GM18868 (cell line): ENCODE results near the gene SIRT7.

Experiments used
- ATAC-seq: cut with Tn5 transposase; IDR thresholded peaks from one replicate; pipeline ENCODE4 v1.9.1; 2021; ENCODE audit warnings: mild to moderate bottlenecking, moderate library complexity; ENCODE audit not compliant: unreplicated experiment

SIRT7 gene

GRCh38 chr17:81921996-81922565 is 4.1 kb upstream of the SIRT7 start:
- no peak for ATAC-seq

GRCh38 chr17:81921537-81921862 is 3.5 kb upstream of the SIRT7 start:
- ATAC-seq, result no peak

GRCh38 chr17:81920612-81921536 is 2.9 kb upstream of the SIRT7 start:
- no peak for ATAC-seq

- no peak for ATAC-seq
Measured at GRCh38 chr17:81918832-81919545, 1.0 kb upstream of the SIRT7 start.

GRCh38 chr17:81918333-81918669 is 325 bp upstream of the SIRT7 start:
- peak; percentile 14 for ATAC-seq

- no peak for ATAC-seq
Measured at GRCh38 chr17:81916234-81917001, 1.6 kb downstream of the SIRT7 start.

- ATAC-seq, result no peak
Measured at GRCh38 chr17:81915331-81915730, 2.6 kb downstream of the SIRT7 start.

GRCh38 chr17:81914103-81914850 is 3.7 kb downstream of the SIRT7 start:
- no peak for ATAC-seq

GRCh38 chr17:81913394-81914102 is 4.4 kb downstream of the SIRT7 start:
- ATAC-seq, result no peak

- ATAC-seq, result no peak
Measured at GRCh38 chr17:81912441-81913309, 5.3 kb downstream of the SIRT7 start.

GRCh38 chr17:81911969-81912368 is 6.0 kb downstream of the SIRT7 start:
- ATAC-seq, result no peak

GRCh38 chr17:81911277-81911961 is 6.6 kb downstream of the SIRT7 start, which contains the start of gene PCYT2:
Gene PCYT2 (minus strand): TSS chr17:81911399. CDS start chr17:81911355, 44 bp downstream.
- peak; percentile 73 for ATAC-seq

GRCh38 chr17:81910840-81911276 is 7.1 kb downstream of the SIRT7 start:
- ATAC-seq, result peak; percentile 23

- no peak for ATAC-seq
Measured at GRCh38 chr17:81909966-81910839, 7.8 kb downstream of the SIRT7 start.

- no peak for ATAC-seq
Measured at GRCh38 chr17:81909231-81909630, 8.7 kb downstream of the SIRT7 start.

GRCh38 chr17:81908793-81909192 is 9.2 kb downstream of the SIRT7 start:
- no peak for ATAC-seq
